ENCODE measurements around the gene NUBP2. TPM values are rescaled to one million over a fixed set of nuclear protein-coding genes. Genes with fewer than 3 reads are reported as not detected.

Gene NUBP2
- total RNA-seq, 1 experiment from 2014 or later = 95.1 TPM

GRCh38 chr16:1790261-1790610, 7.5 kb downstream of the NUBP2 start:
- Histone ChIP-seq H3K9ac (ENCODE audit: low read length) (no peak overlapping the region), H4K20me1 (ENCODE audit: low read length) (no peaks in the 10 kb centered on the region), H3K27me3 (ENCODE audit: low read length) (no peaks in the 10 kb centered on the region), H3K36me3 (ENCODE audit: low read depth, low read length) (no peaks in the 10 kb centered on the region), H3K27ac (ENCODE audit: low read length) (no peak overlapping the region), H3K9me2 (replicated peaks; ENCODE audit: low read length) (no peaks in the 10 kb centered on the region), H3K79me2 (ENCODE audit: low read length) (peaks cover 14% of the 10 kb centered on the region), H3K4me3 (ENCODE audit: low read length) (no peak overlapping the region), H3K9me3 (ENCODE audit: low read length) (no peaks in the 10 kb centered on the region), H3K4me1 (ENCODE audit: insufficient read depth, low read length) (no peaks in the 10 kb centered on the region), H3F3A (ENCODE audit: low read length, unreplicated experiment) (no peaks in the 10 kb centered on the region), H2AFZ (ENCODE audit: low read length) (no peak overlapping the region), H3K4me2 (ENCODE audit: low read length) (no peak overlapping the region)
- no peak for TF ChIP-seq EZH2 (IDR thresholded peaks at IDR 0.05; ENCODE audit: low read length, unreplicated experiment)
- no peak for TF ChIP-seq CTCF (conservative IDR thresholded peaks at IDR 0.05; ENCODE audit: low read depth, low read length)
- TF ChIP-seq EZH2phosphoT487 (IDR thresholded peaks at IDR 0.05; ENCODE audit: borderline replicate concordance, low read length) = no peak
- intact Hi-C loops (cut with micrococcal nuclease) = no loop called here
- ChIA-PET CTCF (no interaction called here), POLR2A (ENCODE audit: unreplicated experiment) (no interaction called here)
- DNase-seq (no peak), ATAC-seq (no peak)
- no TSS peak for BruUV-seq (replicated peaks)

- H3K4me2 ChIP-seq (ENCODE audit: low read length) = no peak overlapping the region
- no peak overlapping the region for H3K27ac ChIP-seq (ENCODE audit: low read length)
- no peaks in the 10 kb centered on the region for H3K36me3 ChIP-seq (ENCODE audit: low read depth, low read length)
- H3K9ac ChIP-seq (ENCODE audit: low read length) = no peak overlapping the region
- H4K20me1 ChIP-seq (ENCODE audit: low read length) = no peaks in the 10 kb centered on the region
- H3K27me3 ChIP-seq (ENCODE audit: low read length) = no peaks in the 10 kb centered on the region
- H2AFZ ChIP-seq (ENCODE audit: low read length) = no peak overlapping the region
- ChIA-PET POLR2A (ENCODE audit: unreplicated experiment) (no interaction called here), CTCF (no interaction called here)
- no peaks in the 10 kb centered on the region for H3K4me1 ChIP-seq (ENCODE audit: insufficient read depth, low read length)
- no peaks in the 10 kb centered on the region for H3K9me3 ChIP-seq (ENCODE audit: low read length)
- peaks cover 9% of the 10 kb centered on the region for H3K79me2 ChIP-seq (ENCODE audit: low read length)
- DNase-seq (no peak), ATAC-seq (no peak)
- TF ChIP-seq CTCF (conservative IDR thresholded peaks at IDR 0.05; ENCODE audit: low read depth, low read length) (no peak), EZH2 (IDR thresholded peaks at IDR 0.05; ENCODE audit: low read length, unreplicated experiment) (no peak), EZH2phosphoT487 (IDR thresholded peaks at IDR 0.05; ENCODE audit: borderline replicate concordance, low read length) (no peak)
- intact Hi-C loops (cut with micrococcal nuclease) = no loop called here
- H3K4me3 ChIP-seq (ENCODE audit: low read length) = no peak overlapping the region
- no peaks in the 10 kb centered on the region for H3F3A ChIP-seq (ENCODE audit: low read length, unreplicated experiment)
- no TSS peak for BruUV-seq (replicated peaks)
- no peaks in the 10 kb centered on the region for H3K9me2 ChIP-seq (replicated peaks; ENCODE audit: low read length)
Observed at GRCh38 chr16:1790611-1791255, 8.0 kb downstream of the NUBP2 start.

- TF ChIP-seq EZH2phosphoT487 (IDR thresholded peaks at IDR 0.05; ENCODE audit: borderline replicate concordance, low read length) (no peak), EZH2 (IDR thresholded peaks at IDR 0.05; ENCODE audit: low read length, unreplicated experiment) (no peak), CTCF (conservative IDR thresholded peaks at IDR 0.05; ENCODE audit: low read depth, low read length) (no peak)
- BruUV-seq (replicated peaks) = no TSS peak
- Histone ChIP-seq H3K79me2 (ENCODE audit: low read length) (0 out of 2 replicates have a peak, but pooled peaks cover 2% of the 10 kb centered on the region), H3K27ac (ENCODE audit: low read length) (no peak overlapping the region), H2AFZ (ENCODE audit: low read length) (no peak overlapping the region), H3K36me3 (ENCODE audit: low read depth, low read length) (no peaks in the 10 kb centered on the region), H3K27me3 (ENCODE audit: low read length) (no peaks in the 10 kb centered on the region), H3K9me3 (ENCODE audit: low read length) (no peaks in the 10 kb centered on the region), H3K9ac (ENCODE audit: low read length) (no peak overlapping the region), H3K9me2 (replicated peaks; ENCODE audit: low read length) (no peaks in the 10 kb centered on the region), H3K4me1 (ENCODE audit: insufficient read depth, low read length) (no peaks in the 10 kb centered on the region), H4K20me1 (ENCODE audit: low read length) (no peaks in the 10 kb centered on the region), H3K4me3 (ENCODE audit: low read length) (no peak overlapping the region), H3F3A (ENCODE audit: low read length, unreplicated experiment) (no peaks in the 10 kb centered on the region), H3K4me2 (ENCODE audit: low read length) (no peak overlapping the region)
- ChIA-PET CTCF (no interaction called here), POLR2A (ENCODE audit: unreplicated experiment) (no interaction called here)
- no peak for ATAC-seq
- intact Hi-C loops (cut with micrococcal nuclease) = no loop called here
- DNase-seq = no peak
Observed at GRCh38 chr16:1791256-1791942, 8.6 kb downstream of the NUBP2 start.

Data from PC-3 (cell line).